Stimulated activated CD8-positive, alpha-beta memory T cell treated with anti-CD3 and anti-CD28 coated beads, Interleukin-4, amount 100 ng/mL, for 1 hour (primary cell): ENCODE measurements around the gene NRARP.

ENCODE experiments used
- DNase-seq, 2 donors: peaks; one replicate each; pipeline ENCODE4 v3.0.0-alpha.2; 2020; ENCODE audit warnings: low read depth in 2 of 2, low spot score in 1 of 2

The NRARP gene

DNA sequence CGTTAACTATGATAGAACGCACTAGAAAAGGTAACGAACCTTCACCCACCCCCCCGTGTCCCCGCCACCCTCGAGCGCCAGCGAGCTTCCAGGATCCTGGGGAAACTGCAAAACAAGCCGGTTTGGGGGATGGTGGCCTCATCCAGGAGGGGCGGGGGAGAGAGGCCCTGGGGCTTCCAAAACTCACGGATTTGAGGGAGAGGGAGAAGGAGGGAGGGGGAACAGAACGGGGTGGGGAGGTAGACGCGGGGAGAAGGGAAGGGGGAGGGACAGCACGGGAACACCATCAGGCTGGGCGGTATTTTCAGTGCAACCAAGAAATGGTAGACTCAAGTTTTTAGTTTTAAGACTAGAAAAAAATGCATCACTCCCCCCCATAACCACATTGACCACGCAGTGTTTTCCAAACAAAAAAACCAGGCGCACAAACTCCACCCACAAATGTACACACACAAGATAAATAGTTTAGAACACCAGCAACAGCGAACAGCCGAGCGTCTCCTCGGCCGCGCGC, 1.4 kb downstream of the NRARP start:
- DNase-seq: no peak

DNA sequence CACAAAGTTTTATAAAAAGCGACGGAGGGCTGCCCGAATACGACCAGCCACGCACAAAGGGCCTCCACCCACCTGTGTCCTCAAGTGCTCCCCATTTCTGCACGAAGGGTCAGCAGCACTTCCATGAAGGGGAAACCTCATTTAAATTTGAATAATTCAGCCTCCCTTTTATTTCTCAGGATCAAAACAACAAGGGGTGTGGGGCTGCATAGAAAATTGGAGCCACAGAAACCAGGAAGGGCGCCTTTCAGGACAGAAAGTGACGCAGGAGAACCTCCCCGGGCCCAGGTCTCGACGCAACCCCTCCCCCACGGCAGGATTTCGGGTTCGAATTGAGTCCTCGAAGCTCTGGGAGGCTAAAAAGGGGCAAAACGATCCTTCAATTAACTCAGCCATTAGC, 2.1 kb downstream of the NRARP start:
- DNase-seq: no peak

DNA sequence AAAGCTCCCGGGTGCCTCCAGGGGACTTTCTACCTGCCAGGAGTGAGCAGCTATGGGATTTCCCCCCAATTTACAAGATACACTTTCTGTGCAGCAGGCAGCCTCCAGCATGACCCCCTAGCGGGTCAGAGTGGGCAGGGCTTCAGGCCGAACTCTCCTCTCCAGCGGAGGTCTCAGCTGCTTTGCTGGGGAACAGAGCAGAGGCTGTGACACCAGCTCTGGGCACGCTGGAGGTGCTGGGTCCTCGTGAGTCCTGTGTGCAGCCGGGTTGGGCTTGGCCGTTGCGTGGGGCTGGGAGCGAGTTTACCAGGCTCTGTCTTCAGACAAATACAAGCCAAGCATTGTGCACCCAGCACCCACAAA, 2.9 kb downstream of the NRARP start:
- DNase-seq: no peak

DNA sequence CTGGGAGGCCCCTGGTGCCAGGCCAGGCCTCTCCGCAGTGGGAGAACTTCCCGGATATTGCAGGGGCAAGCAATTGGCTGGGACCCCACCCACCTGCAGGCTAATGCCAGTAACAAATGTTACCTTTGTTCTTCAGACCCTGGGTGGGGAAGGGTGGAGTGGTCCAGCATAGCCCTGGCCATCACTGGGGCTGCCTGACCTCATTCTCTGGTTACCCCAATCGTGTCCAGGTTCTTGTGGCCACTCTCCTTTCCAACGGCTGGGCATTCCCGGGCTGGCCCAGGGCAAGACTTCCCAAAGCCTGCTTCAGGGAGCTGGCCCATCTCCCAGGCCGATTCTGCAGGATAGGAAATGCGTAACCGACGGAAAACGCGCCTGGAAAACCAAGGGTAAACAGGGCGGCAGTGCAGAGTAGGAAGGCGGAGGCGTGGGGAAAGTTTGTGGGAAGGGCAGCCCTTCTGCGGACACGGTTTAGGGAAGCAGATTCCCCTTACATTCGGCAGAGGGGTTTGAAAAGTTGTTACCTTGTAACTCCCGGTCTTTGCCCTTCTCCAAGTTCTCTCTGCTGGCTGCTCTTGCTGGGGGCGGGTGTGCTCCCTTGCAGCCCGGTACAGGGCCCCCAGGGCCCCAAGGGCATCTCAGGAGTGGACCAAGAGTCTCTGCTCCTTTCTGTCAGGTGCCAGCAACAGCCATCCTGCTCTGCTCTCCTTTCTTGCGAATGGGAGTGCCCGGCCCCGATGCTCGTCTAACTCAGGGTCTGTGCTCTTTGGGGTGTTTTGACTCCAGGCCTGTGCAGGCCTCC, 3.5 kb downstream of the NRARP start:
- no peak for DNase-seq

DNA sequence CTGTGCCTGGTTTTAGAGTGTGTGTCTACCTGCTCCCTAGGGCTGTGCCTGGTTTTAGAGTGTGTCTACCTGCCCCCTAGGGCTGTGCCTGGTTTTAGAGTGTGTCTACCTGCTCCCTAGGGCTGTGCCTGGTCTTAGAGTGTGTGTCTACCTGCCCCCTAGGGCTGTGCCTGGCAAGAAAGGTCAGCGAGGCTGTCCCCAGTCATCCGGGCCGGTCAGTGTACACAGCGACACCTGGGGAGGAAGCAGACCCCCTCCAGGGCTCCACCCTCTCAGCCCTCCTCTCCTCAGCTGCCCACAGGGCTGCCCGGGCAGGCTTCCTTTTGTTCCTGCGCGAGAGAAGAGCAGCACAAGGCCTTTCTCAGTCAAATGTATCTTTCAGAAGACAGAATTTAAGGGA, 4.1 kb downstream of the NRARP start:
- DNase-seq: no peak

DNA sequence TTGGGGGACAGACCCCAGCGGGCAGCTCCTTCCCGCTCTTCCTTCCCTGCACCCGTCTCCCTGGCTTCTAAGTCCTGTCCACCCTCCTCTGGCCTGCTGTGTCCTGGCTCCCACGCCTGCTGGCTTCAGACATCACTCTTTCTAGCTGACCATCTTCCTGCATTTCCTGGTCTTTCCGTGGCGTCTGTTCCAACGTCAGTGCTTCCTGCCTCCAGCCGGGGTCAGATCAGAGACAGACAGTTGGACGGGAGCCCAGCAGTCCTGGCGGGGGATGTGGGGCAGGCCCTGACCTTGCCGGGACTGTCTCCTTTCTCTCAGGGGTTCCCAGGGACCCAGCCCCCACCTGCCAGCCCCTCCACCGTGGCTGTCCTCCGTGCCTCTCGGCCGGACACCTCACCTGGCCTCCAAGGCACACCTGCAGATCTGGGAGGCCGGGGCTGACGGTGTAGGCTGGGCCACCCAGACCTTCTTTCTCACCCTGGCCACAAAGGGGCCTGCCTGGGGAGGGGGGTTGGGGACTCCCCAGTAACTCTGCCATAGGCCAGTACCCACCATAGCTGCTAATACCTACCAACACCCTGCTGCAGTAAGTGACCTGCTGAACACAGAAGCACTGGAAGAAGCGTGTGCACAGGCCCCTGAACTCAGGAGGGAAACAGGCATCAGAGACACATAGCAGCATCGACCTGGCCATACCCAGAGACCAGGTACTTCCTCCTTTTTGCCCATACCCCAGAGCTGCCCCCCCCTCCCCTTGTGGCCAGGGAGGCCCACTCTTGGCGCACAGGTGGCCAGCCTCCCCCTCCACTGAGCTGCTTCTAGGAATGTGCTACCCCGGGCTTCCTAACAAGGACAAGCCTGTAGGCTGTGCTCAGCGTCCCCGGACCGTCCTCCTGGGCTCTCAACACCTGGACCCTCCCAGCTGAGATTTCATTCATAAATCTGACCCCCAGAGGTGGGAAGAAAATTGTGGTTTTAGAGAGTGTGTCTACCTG, 5.1 kb downstream of the NRARP start:
- DNase-seq: no peak

DNA sequence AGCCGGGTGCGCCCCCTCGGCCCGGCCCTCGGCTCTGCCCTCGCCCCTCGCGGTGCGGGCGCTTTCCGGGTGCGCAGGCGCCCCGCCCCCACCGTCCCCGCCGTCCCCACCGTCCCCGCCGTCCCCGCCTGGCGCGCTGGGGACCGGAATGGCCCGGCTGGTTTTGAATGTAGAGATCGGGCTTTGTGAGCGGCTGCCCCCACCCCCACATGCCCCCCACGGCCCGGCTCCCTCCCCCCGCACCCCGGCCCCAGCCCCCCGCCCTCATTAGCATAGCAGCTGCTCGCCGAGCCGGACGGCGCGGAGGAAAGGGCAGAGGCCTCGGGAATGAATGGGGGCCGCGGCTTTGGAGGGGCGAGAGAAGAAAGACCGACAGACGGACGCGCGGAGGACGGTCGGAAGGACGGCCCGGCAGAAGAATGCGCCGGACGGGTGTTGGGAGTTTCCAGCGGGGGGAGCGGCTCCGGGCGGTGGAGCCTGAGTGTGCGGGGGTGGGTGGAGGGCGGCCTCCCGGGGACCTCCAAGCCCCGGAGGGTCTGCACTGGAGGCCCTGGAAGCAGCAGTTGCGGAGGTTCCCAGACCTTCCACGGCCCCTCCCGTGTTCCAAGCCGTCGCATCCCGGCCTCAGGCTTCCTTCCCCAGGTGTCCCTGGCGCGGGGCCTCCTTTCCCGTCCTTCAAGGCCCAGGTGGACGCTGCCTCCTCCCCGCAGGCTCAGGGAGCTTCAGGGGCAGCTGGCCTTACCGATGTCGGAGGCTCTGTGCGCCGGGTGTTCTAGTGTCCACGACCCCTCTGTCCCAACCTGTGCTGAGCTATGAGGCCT, 6.0 kb downstream of the NRARP start:
- DNase-seq: no peak

DNA sequence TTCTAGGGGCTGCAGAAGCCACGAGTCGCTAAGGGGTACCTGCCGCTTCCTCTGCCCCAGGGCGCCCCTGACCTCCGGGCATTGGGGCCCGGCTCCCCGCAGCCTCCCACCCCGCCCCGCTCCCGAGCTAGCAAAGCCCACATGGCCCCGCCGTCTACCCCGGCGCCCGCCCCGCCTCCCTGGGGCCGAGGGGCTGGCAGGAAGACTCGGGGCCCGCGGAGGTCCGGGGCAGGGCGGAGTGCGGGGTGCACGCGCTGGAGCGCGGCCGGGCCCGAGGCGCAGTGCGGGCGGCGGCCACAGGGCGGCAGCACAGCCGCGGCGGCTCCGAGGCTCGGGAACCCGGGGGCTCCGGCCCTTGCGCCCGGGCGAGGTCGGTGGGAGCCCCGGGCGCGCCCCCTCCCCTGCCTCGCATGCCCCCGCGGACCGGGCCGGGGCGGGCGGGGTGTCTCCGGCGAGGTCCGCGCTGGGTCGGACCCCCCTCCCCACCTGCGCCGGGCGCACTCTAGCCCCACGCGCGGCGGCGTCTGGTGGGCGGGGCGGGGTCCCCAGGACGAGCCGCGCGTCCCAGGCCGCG, 6.7 kb downstream of the NRARP start:
- no peak for DNase-seq

DNA sequence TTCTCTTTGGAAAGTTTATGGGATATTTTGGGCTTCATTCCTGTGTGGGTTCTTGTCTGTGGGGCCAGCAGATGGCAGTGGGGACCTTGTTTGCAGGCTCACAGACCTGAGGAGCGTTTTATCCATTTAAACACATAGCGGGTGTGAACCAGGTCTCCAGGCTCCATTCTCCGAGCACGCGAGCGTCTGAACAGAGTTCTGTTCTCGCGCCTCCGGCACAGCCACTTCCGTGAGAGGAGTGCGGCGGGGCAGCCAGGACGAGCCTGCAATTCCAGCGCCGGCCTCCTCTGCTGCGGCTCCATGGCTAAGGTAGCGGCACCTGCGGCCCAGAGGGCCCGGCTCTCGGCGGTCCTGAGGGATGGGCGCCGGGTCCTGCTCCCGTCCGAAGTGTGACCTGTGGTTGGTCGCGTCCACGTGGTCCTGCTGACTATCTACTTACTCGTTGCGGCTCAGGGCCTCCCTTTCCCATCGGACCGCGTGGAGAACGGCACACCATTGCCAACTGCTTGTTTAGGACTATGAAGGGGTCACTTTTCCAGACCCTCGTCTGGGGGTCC, 7.3 kb downstream of the NRARP start:
- DNase-seq: no peak

DNA sequence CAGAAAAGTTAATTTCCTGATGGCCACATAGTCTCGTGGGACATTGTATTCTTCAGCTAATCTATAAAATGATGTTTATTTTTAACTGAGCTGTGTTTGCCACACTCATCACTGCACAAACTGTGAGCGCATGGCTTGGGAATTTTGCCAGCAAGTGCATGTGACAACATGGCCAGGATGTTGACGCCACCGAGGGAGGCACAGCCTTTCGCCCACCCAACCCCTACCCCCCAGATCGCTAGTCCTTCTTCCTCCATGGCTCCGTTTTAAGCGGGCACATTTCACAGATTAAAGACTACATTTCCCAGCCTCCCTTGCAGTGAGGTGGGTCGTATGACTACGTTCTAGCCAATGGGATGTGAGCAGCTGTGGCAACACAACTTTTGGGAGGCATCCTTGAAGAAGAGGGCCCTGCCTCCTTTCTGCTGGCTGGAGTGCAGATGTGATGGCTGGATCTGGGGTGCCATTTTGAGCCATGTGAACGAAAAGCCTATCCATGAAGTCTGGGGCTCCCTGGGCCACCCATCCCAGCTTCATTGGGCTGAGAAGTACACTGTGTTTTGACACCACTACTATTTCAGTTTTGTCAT, 7.9 kb downstream of the NRARP start:
- no peak for DNase-seq

DNA sequence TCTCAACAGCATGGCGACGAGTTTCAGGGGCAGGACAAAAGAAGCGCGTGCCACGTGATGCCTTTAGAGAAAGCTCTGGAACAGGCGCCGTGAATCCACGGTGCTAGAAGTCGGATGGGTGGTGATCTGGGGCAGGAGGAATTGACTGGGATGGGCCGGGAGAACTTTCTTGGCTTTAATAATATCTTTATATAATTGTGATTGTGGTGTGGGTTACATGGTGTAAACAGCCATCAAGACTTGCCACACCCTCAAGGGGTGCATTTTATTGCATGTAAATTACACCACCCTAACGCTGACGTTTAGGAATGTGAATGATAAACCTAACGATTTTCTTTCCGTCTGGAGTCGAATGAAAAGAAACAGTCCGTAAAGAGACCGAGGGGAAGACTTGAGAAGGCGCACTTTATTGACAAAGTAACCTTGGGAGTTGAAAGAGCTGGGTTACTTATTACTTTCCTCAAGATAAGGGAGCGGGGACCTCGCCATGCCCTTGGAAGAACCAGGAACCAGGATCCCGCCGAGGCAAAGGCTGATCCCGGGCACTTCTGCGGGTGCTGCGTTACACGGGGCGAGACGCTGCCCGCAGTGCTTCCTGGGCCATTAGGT, 8.5 kb downstream of the NRARP start:
- no peak for DNase-seq

DNA sequence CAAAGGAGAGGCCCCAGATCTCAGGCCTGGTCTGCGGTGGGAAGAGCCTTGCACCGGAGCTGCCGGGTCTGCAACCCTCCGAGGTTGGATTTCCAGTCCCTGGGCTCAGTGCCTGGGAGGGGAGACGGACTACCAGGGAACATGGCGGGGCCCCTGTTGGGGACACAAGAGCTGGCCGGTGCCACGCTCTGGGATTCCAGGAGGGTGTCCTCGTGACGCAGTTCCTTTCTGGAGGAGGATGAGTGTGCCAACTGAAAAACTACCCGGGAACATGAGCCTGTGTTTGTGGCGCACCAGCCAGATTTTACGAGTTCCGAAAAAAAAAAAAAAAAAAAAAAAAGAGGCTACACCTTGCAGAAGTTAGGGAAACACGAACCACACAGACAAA, 9.0 kb downstream of the NRARP start:
- no peak for DNase-seq

DNA sequence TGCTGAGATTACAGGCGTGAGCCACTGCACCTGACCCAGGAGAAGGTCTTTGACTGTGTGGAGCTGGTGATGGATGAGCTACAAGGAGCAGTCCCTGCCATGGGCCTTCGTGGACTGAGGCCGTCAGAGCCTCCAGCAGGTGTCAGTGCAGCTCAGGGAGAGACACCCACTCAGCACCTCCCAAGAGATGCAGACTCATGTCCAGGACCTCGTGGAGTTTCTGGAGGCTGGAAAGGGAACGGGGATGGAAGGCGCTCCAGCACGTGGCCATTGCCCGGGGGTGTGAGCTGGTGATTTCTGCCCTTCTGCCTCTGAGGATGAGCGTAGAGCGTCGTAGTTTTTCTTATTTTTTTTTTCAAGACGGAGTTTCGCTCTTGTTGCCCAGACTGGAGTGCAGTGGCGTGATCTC, 15.1 kb downstream of the NRARP start:
- no peak for DNase-seq

DNA sequence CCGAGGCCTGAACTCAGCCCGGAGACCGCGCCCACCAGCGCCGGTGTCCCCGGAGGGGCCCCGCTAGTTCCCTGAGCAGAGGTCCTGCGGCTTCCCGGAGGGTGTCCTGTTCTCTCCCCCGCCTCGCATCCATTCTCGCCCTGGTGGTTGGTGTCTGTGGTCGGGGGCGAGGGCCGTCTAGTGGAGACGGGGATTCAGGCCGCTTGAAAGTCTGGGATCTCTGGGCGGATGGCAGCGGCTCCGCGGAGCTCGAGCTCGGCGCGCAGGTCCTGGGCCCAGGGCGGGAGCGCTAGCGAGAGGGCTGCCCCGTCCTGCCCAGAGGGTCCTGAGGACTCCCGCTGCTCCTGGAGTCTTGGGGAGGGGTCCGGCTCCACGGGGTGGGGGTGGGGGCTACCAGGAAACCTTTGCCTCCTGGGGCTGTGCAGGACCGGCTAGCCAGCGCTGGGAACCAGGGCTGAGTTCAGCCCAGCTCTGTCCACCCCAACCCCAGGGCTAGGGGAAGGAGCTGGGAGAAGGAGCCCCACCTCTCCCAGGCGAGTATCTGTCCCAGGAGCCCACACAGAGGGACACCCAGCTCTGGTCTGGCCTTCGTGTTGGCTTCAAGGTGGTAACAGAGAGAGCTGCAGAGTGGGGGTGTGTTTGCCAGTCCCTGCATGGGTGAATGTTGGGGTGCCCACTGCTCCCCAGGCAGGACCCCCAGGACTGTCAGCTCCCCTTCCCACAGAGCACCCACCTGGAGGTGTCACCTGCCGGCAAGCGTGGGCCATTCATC, 20.5 kb downstream of the NRARP start:
- no peak for DNase-seq

DNA sequence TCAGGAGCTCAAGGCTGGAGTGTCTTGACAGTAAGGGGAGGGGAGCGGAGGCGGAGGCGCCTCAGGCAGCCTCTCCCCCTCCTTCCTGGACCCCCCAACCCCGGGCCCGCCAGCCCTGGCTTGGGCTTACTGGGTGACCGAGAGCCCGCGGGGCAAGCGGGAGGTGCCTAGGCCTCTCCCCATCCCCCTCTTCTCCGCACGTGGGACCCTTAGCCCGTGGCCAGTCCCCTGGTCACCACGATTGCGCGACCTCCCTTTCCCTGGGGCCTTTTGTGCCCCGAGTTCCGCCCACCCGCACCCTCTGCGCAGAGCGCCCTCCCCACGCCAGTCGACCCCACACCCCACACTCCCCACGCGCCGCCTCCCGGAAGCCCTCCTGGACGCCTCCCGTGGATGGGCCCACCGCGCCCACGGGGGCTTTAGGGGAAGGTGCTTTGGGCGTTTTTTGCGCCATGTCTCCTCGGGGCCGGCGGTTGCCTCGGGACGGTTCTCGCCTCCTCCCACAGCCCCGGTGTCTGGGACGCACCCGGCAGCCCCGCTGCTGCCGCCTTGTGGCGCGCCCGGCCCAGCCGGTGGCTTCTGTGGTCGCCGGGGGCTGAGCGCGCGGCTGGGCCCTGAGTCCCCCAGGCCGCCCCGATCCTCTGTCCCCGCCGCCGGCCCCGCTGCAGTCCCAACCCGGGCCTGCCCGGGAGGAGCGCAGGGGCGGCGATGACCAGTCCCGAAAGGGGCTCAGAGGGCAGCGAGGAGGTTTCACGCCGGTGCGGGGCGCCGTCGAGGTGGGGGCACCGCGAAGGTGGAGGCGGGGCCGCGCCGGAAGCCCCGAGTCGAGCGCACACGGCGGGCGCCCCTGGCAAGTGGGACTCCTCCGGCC, 21.4 kb downstream of the NRARP start:
- no peak for DNase-seq

DNA sequence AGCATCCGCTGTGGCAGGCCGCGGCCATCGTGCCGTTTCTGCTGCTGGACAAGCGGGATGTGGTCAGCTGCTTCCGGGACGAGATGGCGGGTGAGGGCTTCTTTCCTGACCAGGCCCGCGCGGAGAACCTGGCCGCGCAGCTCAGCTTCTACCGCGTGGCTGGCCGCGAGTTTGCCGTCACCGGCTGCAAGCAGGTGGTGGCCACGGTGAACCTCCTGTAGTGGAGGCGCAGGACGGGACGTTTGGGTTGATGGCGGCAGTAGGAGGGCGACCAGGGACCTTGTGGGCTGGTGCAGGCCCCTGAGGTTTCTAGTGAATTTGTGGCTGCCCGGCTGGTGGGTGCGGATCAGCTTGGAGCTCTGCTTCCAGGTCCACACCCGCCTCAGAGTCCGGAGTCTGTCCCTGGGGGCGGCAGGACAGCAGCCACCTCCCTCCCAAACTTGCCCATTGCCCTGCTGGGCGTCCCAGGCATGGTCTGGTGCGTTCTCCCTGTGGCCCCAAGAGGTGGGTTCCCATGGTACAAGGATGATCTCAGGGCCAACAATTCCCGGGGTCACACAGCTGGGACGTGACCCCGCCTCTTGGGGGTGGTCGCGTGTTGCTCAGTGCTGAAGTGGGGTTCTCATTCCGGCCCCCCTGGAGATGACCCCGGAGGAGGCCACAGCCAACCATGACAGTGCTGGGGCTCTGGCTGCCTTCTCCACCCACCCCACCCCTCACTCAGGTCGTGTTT, 22.2 kb downstream of the NRARP start:
- no peak for DNase-seq
